GM18507 (cell line): ENCODE results near the gene CYP20A1.

Experiments used
- DNase-seq: peaks from one replicate; pipeline ENCODE4 v3.0.0; 2011; ENCODE audit warnings: low read depth; ENCODE audit not compliant: insufficient read length; ENCODE audit errors: extremely low spot score
- FAIRE-seq: peaks from 2 replicates; lab custom pipeline; 2011; peaks lifted over from hg19 to GRCh38; lab: Jason Lieb, UNC

The CYP20A1 gene

DNA sequence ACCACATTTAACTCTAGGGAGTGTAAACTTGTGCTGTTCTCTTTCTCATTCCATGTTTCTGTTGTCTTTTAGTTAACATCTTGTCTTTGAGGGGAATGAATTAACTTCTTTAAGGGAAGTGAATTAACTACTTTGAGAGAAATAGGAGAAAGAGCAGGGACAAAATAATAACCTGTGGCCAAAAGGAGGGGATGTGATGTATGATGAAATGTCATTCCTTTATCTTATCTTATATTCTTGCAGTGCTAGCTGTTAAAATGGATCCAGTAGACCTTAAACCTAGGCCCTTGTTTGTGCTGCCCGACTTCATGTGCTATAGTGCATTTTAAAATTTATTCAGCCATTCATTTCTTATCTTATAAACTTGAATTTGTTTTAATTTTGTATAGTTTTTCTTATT is 107.8 kb downstream of the CYP20A1 start:
- DNase-seq = no peak
- FAIRE-seq = no peak

DNA sequence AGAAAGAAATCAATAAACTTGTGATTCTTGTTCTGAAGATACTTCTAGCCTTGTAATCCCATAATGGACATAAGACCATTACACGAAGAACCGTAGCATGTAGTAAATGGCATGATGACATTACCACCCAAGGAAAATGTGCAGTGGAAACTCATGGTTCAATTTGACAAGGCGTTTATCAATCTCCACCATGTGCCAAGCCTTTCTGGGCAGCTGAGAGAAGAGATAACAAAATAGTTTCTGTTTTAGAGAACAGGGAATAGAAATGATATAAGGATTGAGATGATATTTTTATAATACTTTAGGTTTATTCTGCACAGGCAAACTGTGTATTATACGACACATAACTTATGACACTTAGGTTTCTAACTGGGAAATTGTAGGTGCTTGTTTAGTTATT is 108.6 kb downstream of the CYP20A1 start:
- FAIRE-seq (no peak), DNase-seq (no peak)

DNA sequence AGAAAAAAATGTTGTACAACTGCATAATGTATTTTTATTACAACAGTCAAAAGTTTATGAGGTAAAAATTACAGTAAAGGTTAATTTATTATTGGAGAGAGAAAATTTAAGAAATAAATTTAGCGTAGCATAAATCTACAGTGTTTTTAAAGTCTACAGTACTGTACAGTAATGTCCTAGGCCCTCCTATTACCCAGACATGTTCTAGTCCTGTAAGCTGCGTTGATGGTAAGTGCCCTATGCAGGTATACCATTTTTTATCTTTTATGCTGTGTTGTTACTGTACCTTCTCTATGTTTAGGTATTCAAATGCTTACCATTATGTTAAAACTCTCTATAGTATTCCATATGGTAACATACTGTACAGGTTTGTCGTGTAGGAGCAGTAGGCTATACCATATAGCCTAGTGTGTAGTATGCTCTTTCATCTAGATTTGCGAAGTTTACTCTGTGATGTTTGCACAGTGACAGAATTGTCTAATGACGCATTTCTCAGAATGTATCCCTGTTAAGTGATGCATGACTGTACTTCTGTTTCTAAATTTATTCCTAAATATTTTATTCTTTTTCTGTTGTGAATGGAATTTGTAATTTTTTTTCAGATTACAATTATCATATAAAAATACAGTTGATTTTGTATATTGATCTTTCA is 113.9 kb downstream of the CYP20A1 start:
- no peak for DNase-seq
- no peak for FAIRE-seq

GRCh38 chr2:203354966-203355365 is 116.1 kb downstream of the CYP20A1 start:
- no peak for FAIRE-seq
- no peak for DNase-seq
